Transverse colon (tissue), 4 donors: ENCODE results near the gene BRSK1. TPM values are rescaled to one million over a fixed set of nuclear protein-coding genes. Genes with fewer than 3 reads are reported as not detected.

ENCODE experiments used
- DNase-seq: peaks from one replicate; pipeline ENCODE4 v3.0.0-alpha.2; 2019
- H3K27ac ChIP-seq, 4 donors: fragments of 200-600 bp; sonication (generic); 2 replicates each; pipeline ENCODE4 v1.5.1; 2016 to 2018; ENCODE audit warnings: inconsistent platforms in 4 of 4
- H3K27me3 ChIP-seq: fragments of 200-600 bp; sonication (generic); 2 replicates; pipeline ENCODE4 v1.5.1; 2017; ENCODE audit warnings: inconsistent platforms
- H3K36me3 ChIP-seq, 4 donors: fragments of 200-600 bp; sonication (generic); 2 replicates each; pipeline ENCODE4 v1.5.1; 2017 to 2019; ENCODE audit warnings: inconsistent platforms in 4 of 4
- H3K4me1 ChIP-seq, 4 donors: fragments of 200-600 bp; sonication (generic); 2 replicates each; pipeline ENCODE4 v1.5.1; 2017 to 2020; ENCODE audit warnings: inconsistent platforms in 4 of 4
- H3K4me3 ChIP-seq, 4 donors: fragments of 200-600 bp; sonication (generic); 1 replicate in 1 of 4; 2 replicates in 3 of 4; pipeline versions ENCODE4 v1.5.1 to v1.6.1; 2017 to 2019; ENCODE audit warnings: inconsistent platforms in 4 of 4
- H3K9me3 ChIP-seq, 2 donors: fragments of 200-600 bp; sonication (generic); 2 replicates each; pipeline ENCODE4 v1.5.1; 2017 to 2019; ENCODE audit warnings: inconsistent platforms in 2 of 2
- EP300 ChIP-seq: sonication (generic); formaldehyde crosslinking; IDR thresholded peaks from one replicate; pipeline ENCODE4 v1.6.1; 2017; ENCODE audit warnings: antibody characterized with exemption, low read depth
- POLR2A ChIP-seq: fragments of 450-650 bp; IDR thresholded peaks from one replicate; pipeline ENCODE4 v1.6.1; 2016; ENCODE audit warnings: antibody characterized with exemption, mild to moderate bottlenecking, moderate library complexity
- POLR2AphosphoS5 ChIP-seq, 3 donors: sonication (generic); formaldehyde crosslinking; IDR thresholded peaks; one replicate each; pipeline ENCODE4 v1.6.1; 2016; ENCODE audit warnings: antibody characterized with exemption in 3 of 3
- WGBS, 2 donors: methylation state at CpG; one replicate each; pipeline ENCODE4 v1.1.5; 2018; ENCODE audit warnings: low coverage in 1 of 2; 5-methylcytosine and 5-hydroxymethylcytosine counted together
- in situ Hi-C, 4 donors: fragments of 200-750 bp; cut with MboI; loops; one replicate each; pipeline versions ENCODE4 v1.15.0 to v1.15.1; 2017; ENCODE audit warnings: low sequenced_read_pairs in 3 of 4, low pct_ligation_motif_present in 1 of 4, low pct_unique_long_range_greater_than_20kb in 1 of 4
- intact Hi-C: fragments of 100-400 bp; cut with DNase I; formaldehyde crosslinking; loops from one replicate; pipeline ENCODE4 v1.15.1; 2023; ENCODE audit warnings: low total_unique reads
- total RNA-seq, 4 donors: library from RNA; depleted of rRNA; stranded (reverse); fragments of >200 nt; gene quantifications; one replicate each; pipeline ENCODE4 v1.1.0, GENCODE V29; 2016
- TF ChIP-seq, protein P1 (sequence below), 5 experiments: fragments of 200-600 bp in 3 of 5; fragments of 450-650 bp in 2 of 5; sonication (generic) in 3 of 5; IDR thresholded peaks; 1 replicate in 2 of 5; 2 replicates in 3 of 5; pipeline ENCODE4 v1.5.1; 2016 to 2017; ENCODE audit warnings: antibody characterized with exemption in 5 of 5, inconsistent platforms in 3 of 5, mild to moderate bottlenecking in 2 of 5, moderate library complexity in 1 of 5

The BRSK1 gene
- total RNA-seq, 4 donors from 2014 or later: 1.4 to 17.6 (median 4.7) TPM

- Histone ChIP-seq H3K4me3 (no peak overlapping the region), H3K27me3 (peaks cover 63% of the 10 kb centered on the region), H3K9me3 (no peaks in the 10 kb centered on the region), H3K4me1 (peaks cover 17 to 39% (median 19%) of the 10 kb centered on the region in 4 donors), H3K27ac (no peak overlapping the region), H3K36me3 (no peaks in the 10 kb centered on the region)
- TF ChIP-seq, protein P1, sequence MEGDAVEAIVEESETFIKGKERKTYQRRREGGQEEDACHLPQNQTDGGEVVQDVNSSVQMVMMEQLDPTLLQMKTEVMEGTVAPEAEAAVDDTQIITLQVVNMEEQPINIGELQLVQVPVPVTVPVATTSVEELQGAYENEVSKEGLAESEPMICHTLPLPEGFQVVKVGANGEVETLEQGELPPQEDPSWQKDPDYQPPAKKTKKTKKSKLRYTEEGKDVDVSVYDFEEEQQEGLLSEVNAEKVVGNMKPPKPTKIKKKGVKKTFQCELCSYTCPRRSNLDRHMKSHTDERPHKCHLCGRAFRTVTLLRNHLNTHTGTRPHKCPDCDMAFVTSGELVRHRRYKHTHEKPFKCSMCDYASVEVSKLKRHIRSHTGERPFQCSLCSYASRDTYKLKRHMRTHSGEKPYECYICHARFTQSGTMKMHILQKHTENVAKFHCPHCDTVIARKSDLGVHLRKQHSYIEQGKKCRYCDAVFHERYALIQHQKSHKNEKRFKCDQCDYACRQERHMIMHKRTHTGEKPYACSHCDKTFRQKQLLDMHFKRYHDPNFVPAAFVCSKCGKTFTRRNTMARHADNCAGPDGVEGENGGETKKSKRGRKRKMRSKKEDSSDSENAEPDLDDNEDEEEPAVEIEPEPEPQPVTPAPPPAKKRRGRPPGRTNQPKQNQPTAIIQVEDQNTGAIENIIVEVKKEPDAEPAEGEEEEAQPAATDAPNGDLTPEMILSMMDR (IDR thresholded peaks at IDR 0.05): no peak
- TF ChIP-seq POLR2A: no peak
- WGBS, 2 donors: 56 to 69% methylated on average over 13 to 24 of the region's 25 CpGs
- intact Hi-C loops: no loop called here
- in situ Hi-C loops: no loop called here
- DNase-seq: no peak
Observed at GRCh38 chr19:55352549-55353145, 68.8 kb downstream of the BRSK1 start.

DNA sequence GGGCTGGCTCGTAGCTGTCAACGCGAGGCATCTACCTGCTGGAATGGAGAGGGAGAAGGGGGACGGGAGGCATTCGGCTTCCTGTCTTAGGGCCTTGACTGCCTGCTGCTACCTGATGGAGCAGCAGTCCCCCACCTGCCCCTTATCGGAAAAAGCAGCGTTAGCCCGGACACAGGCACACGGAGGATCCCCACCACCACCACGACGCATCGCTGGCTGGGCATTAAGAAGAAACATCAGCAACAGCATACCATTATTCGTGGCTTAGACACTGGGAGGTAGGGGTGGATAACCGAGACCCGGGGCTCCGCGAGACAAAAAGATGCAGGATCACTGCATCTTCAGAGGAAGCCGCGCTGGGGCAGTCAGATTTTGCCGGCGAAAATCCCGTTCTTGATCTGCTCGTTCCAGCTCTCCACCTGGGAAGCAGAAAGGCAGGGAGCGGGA, 69.6 kb downstream of the BRSK1 start:
- in situ Hi-C loops (no loop called here), intact Hi-C loops (no loop called here)
- Histone ChIP-seq H3K27me3 (peaks cover 63% of the 10 kb centered on the region), H3K9me3 (no peaks in the 10 kb centered on the region), H3K36me3 (no peaks in the 10 kb centered on the region), H3K4me3 (peak overlapping the region; percentile 1 to 50 (median 27)), H3K27ac (peak overlapping the region in 3 of 4 donors; percentile 1 to 64 (median 50)), H3K4me1 (peaks cover 17 to 39% (median 19%) of the 10 kb centered on the region in 4 donors)
- TF ChIP-seq POLR2A: no peak
- TF ChIP-seq POLR2AphosphoS5 (IDR thresholded peaks at IDR 0.05): no peak
- no peak for TF ChIP-seq EP300
- TF ChIP-seq, protein P1 (IDR thresholded peaks at IDR 0.05): no peak
- 5% methylated on average over 23 of the region's 24 CpGs; no CpG with 5 or more reads in 1 of the 2 donors for WGBS, 2 donors
- no peak for DNase-seq

- intact Hi-C loops: no loop called here
- no peaks in the 10 kb centered on the region for H3K9me3 ChIP-seq
- H3K27me3 ChIP-seq: peaks cover 63% of the 10 kb centered on the region
- H3K4me3 ChIP-seq: peak overlapping the region; percentile 1 to 50 (median 27)
- H3K4me1 ChIP-seq: peaks cover 17 to 39% (median 19%) of the 10 kb centered on the region in 4 donors
- H3K36me3 ChIP-seq: no peaks in the 10 kb centered on the region
- in situ Hi-C loops: no loop called here
- TF ChIP-seq, protein P1 (IDR thresholded peaks at IDR 0.05): no peak
- TF ChIP-seq POLR2A (peak; percentile 55), EP300 (no peak), POLR2AphosphoS5 (IDR thresholded peaks at IDR 0.05) (peak; percentile 41 to 61 (median 60))
- peak; percentile 86 for DNase-seq
- peak overlapping the region in 3 of 4 donors; percentile 1 to 64 (median 50) for H3K27ac ChIP-seq
- WGBS, 2 donors: 1% methylated on average over 30 of the region's 72 CpGs; no CpG with 5 or more reads in 1 of the 2 donors
Observed at GRCh38 chr19:55353803-55354697, 70.3 kb downstream of the BRSK1 start.

DNA sequence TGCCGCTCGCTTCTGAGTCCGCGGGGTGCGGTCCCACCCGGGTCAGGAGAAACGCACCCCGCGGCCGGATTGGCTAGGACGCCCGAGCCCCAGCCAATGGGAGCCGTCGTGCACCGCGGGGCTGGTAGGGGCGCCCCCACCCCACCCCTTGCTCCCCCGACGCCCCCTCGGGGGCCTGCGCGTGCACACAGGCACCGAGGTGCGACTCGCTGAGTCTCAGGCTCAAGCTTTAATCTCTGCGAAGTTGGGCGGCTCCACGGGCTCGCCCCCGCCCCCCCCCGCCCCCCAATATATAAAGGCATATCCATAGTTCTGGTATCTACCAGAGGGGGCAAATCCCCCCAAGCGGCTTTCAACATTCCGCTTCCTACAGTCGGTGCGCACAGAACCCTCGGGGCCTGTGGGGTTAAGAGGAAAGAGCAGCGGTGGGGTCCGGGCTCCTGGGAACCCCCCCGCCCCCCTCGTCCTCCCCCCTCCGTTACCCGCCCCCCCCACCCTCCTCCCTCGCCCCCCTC, 71.0 kb downstream of the BRSK1 start, which contains the start of gene COX6B2:
Gene COX6B2, minus strand, starts transcription at position 22 of the 515 bp plus-strand sequence. CDS start 198 bp downstream, outside the sequence.
- WGBS, 2 donors: 4% methylated on average over 18 of the region's 43 CpGs; no CpG with 5 or more reads in 1 of the 2 donors
- TF ChIP-seq, protein P1 (IDR thresholded peaks at IDR 0.05): no peak
- TF ChIP-seq EP300: no peak
- no peak for DNase-seq
- H3K4me1 ChIP-seq: peaks cover 17 to 39% (median 19%) of the 10 kb centered on the region in 4 donors
- H3K27ac ChIP-seq: peak within 1 kb of the TSS in 3 of 4 donors; percentile 1 to 64 (median 50)
- intact Hi-C loops: no loop called here
- H3K9me3 ChIP-seq: no peaks in the 10 kb centered on the region
- H3K36me3 ChIP-seq: no peaks in the 10 kb centered on the region
- in situ Hi-C loops: no loop called here
- H3K27me3 ChIP-seq: peaks cover 63% of the 10 kb centered on the region
- H3K4me3 ChIP-seq: peak within 1 kb of the TSS; percentile 1 to 50 (median 27)
